T1000 (cell line): Measurements from ENCODE around the gene RAB11FIP5.

Source experiments
- DNase-seq: peaks from one replicate; lab custom pipeline; 2025; ENCODE audit warnings: mixed read lengths; lab: John Stamatoyannopoulos, UW

Gene RAB11FIP5

DNA sequence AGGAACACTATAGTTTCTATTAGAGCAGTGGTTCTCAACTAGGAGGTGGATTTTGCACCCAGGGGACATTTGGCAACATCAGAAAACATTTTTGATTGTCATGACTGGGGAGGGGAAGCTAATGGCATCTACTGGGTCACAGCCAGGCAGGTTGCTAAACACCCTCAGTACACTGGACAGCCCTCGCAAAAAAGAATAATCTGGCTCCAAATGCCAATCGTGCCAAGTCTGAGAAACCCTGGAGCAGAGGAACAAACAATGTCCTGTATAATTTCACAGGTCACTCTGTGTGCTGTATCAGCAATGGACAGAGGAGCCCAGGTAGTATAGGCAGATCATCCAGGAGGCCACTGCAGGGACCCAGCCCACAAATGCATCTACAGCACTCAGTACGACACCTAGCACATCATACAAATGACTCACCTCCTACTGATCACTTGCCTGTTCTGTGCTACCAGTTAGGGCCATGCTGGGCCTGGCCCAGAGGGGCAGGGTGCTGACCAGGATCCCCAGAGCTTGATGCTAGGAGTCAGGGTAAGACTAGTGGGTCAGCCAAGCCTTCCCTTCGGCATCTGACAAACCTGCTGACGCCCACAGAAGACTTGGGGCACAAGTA lies 78.9 kb downstream of the RAB11FIP5 start:
- no peak for DNase-seq

DNA sequence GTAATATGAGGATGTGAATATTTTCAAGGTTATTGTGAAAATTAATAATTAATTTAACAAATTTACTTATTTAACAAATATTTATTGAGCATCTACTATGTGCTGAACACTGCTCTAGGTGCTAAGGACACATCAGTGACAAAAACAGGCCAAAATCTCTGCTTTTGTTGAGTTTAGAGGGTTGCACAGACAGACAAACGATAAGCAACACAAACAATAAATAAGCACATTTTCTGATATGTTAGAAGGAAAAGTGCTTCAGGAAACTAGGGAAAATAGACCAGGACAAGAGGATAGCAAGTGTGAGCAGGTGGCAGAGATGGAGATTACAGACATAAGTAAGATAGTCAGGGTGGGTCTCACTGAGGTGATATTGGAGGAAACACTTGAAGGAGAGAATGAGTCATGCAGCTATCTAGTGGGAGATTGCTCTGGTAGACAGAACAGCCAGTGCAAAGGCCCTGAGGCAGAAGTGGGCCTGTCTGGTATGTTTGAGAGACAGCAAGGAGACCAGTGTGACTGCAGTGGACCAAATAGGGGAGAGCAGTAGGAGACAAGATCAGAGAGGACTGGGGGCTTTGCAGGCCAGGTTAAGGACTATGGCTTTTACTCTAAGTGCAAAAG lies 79.5 kb downstream of the RAB11FIP5 start:
- no peak for DNase-seq

DNA sequence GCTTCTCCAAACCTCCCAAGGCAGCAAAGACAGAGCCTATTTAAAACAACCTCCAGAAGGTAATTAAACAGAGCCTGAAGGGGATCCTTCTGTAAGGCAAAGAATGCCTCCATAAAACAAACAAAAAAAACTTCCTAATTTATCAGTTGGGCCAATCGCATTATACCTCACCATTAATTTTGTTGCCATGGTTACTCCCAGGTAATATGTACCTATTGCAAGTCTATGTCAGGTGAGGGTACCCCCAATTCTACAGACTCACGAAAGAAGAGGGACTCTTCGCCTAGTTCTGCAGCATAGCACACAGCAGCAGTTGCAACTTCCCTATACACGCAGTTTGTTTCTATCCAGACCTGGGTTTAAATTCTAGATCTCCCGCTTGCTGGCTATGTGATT lies 80.0 kb downstream of the RAB11FIP5 start:
- no peak for DNase-seq

DNA sequence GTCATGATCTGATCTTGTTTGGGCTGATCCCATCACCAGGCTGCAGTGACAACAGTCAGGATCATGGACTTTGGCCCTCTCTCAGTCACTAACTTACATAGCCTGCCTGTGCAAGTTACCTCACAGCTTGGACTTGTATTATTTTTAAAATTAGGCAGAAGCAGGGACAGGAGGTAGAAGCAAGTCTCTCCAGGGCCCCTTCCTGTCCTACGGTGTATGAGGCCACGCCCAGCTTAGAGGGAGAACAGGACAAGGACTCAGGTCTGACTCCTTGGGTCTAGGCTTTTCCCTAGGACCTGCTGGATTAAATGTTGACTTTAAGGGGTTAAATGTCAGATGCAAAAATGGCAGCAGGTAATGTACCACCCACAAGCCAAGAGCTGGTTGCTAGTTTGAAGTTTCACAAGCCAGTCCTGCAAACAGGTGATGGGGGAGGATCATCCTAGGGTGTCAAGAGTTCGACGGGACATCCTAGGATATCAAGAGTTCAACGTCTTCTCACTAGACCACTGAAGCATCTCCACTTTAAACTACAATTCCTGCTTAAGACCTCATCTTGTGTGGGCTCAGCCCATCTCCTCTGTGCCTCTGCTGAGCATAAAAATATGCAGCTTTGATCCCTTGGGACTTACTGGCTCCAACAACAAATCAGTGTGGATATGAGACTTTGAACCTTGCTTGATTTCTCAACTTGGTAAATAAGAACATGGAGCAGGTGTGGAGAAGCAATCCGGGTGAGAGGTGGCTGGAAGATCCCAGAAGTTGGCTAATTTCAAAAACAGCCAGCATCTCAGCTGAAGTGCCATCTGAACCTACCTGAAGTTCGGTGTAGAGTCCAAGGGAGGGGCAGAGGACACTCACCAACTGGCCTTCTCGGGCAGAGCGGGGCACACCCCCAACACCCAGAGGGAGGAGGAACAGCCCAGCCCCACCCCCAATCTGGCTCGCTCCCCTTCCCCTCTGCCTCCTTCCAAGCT lies 80.7 kb downstream of the RAB11FIP5 start:
- DNase-seq: no peak

DNA sequence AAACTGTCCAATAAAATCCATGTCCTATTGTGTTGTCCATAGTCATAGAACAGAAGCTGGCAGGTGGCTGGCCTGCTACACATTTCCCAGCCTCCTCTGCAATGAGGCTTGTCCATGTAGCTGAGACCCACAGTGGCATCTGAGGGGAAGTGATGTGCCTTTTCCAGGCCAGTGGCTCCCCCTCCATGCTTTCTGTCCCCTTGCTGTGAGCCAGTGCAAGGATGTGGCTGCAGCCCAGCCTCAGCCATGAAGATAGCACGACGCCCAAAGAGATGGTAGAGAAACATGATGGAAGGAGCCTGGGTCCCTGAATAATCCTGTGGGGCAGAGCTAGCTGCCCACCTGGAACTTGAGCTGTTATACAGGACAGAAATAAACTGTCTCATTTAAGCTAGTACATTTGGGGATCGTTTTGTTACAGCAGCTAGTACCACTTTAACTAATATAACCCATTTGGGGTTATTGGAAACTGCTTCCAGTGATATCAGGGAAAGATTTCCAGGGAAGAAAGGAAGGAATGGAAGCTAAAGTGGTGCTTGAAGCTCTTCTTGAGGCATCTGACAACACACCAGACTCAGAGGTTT lies 81.6 kb downstream of the RAB11FIP5 start:
- no peak for DNase-seq

DNA sequence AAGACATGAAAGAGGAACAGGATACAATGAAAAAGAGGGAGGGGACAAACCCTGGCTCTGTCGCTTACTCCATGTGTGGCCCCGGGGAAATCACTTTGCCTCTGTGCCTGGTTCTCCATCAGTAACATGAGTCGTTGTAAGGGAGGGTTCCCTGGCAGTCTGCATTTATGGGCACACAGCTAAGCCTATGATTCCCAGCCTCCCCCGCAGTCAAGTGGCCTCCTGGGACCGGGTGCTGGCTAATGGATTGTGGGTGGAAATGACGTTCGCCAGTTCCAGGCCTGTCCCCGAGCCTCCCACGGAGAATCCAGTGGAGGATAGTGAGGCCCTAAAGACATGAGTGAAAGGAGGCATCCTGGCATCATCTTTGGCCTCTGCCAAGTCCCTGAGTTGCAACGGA lies 83.9 kb downstream of the RAB11FIP5 start:
- no peak for DNase-seq

DNA sequence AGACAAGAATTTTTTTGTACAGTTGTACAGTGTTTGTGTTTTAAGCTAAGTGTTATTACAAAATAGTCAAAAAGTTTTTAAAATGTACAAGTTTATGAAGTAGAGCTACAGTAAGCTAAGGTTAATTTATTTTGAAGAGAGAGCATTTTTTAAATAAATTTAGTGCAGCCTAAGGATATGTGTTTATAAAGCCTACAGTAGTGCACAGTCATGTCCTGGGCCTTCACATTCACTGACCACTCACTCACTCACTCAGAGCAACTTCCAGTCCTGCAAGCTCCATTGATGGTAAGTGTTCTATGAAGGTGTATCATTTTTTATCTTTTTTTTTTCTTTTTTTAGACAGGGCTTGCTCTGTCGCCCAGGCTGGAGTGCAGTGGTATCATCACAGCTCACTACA lies 85.4 kb downstream of the RAB11FIP5 start:
- DNase-seq: no peak

DNA sequence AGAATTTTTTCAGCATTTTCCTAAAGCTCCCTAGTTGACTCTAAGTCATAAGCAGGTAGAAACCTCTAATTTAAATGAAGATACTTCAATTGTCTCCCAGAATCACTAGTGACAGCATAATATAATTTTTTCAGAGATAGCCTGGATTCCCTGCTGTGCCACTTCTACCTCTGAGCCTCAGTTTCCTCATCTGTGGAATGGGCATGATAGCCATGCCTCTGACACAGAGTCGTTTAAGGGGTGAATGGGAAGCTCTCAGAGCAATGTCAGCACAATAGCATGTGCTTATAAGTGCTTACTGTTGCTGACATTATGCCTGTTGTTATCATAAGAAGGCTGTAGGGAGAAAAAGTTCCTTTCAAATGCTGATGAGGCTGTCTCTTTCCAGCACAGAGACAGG lies 89.3 kb downstream of the RAB11FIP5 start:
- DNase-seq: no peak
